NB4 (cell line): ENCODE measurements around the gene ARMC9.

Experiments used
- DNase-seq: peaks from one replicate; pipeline ENCODE4 v3.0.0; 2010; ENCODE audit warnings: low read depth
- H3K4me3 ChIP-seq: one replicate; pipeline ENCODE4 v1.5.1; 2011; ENCODE audit warnings: mild to moderate bottlenecking, low read depth, low read length, moderate library complexity
- CTCF ChIP-seq: IDR thresholded peaks from one replicate; pipeline ENCODE4 v1.5.1; 2012; ENCODE audit warnings: low read depth, low read length
- MAX ChIP-seq: IDR thresholded peaks from 2 replicates; pipeline ENCODE4 v1.6.1; 2011; ENCODE audit warnings: low read depth, low read length
- MYC ChIP-seq: IDR thresholded peaks from 2 replicates; pipeline ENCODE4 v1.6.1; 2011; ENCODE audit warnings: low read depth, low read length
- POLR2A ChIP-seq: IDR thresholded peaks from 2 replicates; pipeline ENCODE4 v1.6.1; 2011; ENCODE audit warnings: mild to moderate bottlenecking; ENCODE audit not compliant: insufficient read length; ENCODE audit errors: extremely low read depth

The ARMC9 gene

GRCh38 chr2:231184319-231184718 lies 14.1 kb upstream of the ARMC9 start:
- TF ChIP-seq CTCF (no peak), POLR2A (no peak), MAX (no peak), MYC (no peak)
- no peak overlapping the region for H3K4me3 ChIP-seq
- no peak for DNase-seq

- peak; percentile 38 for DNase-seq
- TF ChIP-seq MAX, result no peak
- no peak for TF ChIP-seq MYC
- TF ChIP-seq POLR2A, result no peak
- no peak for TF ChIP-seq CTCF
Measured at GRCh38 chr2:231185050-231185725, 13.2 kb upstream of the ARMC9 start.

GRCh38 chr2:231185886-231186285 lies 12.5 kb upstream of the ARMC9 start:
- H3K4me3 ChIP-seq, result no peak overlapping the region
- TF ChIP-seq POLR2A, result no peak
- TF ChIP-seq CTCF, result no peak
- no peak for TF ChIP-seq MYC
- TF ChIP-seq MAX, result no peak
- no peak for DNase-seq

More at GRCh38 chr2:231185050-231185725, 13.2 kb upstream of the ARMC9 start:
- no peak overlapping the region for H3K4me3 ChIP-seq

GRCh38 chr2:231186325-231186724 lies 12.1 kb upstream of the ARMC9 start:
- DNase-seq, result no peak
- no peak overlapping the region for H3K4me3 ChIP-seq
- TF ChIP-seq MAX, result no peak
- no peak for TF ChIP-seq CTCF
- no peak for TF ChIP-seq POLR2A

- DNase-seq, result no peak
- no peak overlapping the region for H3K4me3 ChIP-seq
- TF ChIP-seq MAX (no peak), MYC (no peak), POLR2A (no peak), CTCF (no peak)
Measured at GRCh38 chr2:231187736-231188505, 10.5 kb upstream of the ARMC9 start.
